GM19397 (cell line): ENCODE results near the gene SYCP2.
"Not testable (repeated sequence)": the region's sequence is repeated elsewhere in the genome, so short reads cannot be mapped to it uniquely, and the experiment has no call there.

Experiments
- ATAC-seq: cut with Tn5 transposase; IDR thresholded peaks from one replicate; pipeline ENCODE4 v1.9.1; 2021; ENCODE audit warnings: mild to moderate bottlenecking, moderate library complexity; ENCODE audit not compliant: unreplicated experiment

Gene SYCP2, protein sequence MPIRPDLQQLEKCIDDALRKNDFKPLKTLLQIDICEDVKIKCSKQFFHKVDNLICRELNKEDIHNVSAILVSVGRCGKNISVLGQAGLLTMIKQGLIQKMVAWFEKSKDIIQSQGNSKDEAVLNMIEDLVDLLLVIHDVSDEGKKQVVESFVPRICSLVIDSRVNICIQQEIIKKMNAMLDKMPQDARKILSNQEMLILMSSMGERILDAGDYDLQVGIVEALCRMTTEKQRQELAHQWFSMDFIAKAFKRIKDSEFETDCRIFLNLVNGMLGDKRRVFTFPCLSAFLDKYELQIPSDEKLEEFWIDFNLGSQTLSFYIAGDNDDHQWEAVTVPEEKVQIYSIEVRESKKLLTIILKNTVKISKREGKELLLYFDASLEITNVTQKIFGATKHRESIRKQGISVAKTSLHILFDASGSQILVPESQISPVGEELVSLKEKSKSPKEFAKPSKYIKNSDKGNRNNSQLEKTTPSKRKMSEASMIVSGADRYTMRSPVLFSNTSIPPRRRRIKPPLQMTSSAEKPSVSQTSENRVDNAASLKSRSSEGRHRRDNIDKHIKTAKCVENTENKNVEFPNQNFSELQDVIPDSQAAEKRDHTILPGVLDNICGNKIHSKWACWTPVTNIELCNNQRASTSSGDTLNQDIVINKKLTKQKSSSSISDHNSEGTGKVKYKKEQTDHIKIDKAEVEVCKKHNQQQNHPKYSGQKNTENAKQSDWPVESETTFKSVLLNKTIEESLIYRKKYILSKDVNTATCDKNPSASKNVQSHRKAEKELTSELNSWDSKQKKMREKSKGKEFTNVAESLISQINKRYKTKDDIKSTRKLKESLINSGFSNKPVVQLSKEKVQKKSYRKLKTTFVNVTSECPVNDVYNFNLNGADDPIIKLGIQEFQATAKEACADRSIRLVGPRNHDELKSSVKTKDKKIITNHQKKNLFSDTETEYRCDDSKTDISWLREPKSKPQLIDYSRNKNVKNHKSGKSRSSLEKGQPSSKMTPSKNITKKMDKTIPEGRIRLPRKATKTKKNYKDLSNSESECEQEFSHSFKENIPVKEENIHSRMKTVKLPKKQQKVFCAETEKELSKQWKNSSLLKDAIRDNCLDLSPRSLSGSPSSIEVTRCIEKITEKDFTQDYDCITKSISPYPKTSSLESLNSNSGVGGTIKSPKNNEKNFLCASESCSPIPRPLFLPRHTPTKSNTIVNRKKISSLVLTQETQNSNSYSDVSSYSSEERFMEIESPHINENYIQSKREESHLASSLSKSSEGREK (N-terminal part only)

GRCh38 chr20:59933296-59933848, at the start of gene SYCP2:
TSS of gene SYCP2 (minus strand) at chr20:59933637. CDS start at chr20:59922413, 11,224 bp downstream.
- ATAC-seq: no peak

- no peak for ATAC-seq
These were observed 49.6 kb upstream of the SYCP2 start for GRCh38 chr20:59983076-59983475.

- ATAC-seq: no peak
These were observed 43.6 kb upstream of the SYCP2 start for GRCh38 chr20:59977086-59977485.

DNA sequence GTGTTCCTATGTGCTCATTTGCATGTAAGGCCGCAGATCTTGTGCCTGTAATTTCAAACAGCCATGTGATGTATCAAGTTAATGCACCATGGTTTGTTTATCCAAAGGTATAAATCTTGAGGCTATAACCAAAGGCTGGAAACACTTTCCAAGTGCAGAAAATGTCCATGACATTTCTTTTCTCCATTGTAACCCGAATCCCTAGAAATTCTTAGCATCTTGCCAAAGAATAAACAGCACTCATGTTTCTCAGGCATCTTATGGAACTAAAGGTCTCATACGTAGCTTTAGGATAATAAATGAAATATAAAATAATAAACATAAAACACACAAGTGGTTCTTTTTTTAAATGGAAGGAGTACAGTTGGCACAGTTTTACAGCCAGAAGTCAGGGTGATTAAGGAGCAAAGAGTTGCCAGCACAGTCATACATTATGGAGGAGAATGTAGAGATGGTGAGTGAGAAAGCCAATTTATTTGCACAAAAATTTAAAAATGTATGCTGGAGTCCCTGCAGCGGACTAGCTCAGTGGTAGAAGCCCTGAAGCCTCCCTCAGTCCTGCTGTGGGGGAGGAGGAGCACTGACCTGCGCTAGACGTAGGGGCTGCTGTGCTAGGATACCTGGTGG, 42.8 kb upstream of the SYCP2 start:
- no peak for ATAC-seq

DNA sequence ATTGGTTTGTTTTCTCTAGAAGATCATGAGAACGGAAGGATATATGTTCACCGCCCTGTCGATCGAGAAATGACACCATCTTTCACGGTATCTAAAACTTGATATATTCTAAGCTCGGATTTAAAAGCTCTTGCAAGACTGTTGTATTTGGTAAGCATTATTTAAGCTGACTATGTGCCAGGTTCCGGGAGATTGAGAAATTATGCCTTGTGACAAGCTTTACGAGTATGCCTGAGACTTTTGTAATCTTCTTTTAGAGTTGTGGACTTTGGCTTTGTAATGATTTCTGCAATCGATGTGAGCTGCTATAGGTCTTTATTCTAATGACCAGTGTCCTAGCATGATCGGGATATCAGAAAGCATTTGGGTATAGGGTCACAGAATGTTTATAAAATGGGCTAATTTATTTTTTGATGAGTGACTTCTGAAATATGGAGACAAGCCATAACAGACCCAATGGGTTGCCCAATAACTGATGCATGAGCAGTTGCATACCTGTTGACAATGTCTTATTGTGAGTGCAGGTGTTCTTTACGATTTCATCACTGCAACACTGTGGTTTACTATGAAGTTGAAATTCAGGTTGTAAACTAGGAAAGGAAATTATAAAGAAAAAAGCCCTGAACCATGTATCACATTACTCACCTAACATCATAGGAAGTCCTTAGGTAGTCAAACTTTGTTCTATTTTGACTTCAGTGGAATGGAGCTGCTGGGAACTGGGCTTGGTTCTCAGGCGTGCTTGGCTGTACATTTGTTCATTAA, 38.8 kb upstream of the SYCP2 start:
- ATAC-seq: no peak

DNA sequence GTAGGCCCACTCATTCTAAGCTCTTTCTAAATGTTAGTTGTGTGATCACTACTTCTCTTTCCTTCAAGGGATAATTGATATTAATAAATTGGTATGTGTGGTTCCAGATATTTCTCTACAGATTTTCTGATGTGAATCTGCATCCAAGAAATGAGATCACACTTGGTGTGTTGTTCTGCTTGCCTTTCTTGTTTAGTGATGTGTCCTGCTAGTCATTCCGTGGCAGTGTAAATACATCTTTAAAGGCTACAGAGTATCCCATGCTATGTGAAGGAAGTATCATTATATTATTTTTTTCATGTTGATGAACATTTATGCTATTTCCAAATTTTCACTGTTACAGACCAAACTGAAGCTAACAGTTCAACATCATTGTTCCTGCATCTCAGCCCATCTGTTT, 38.0 kb upstream of the SYCP2 start:
- ATAC-seq: no peak

GRCh38 chr20:59966428-59966827, 33.0 kb upstream of the SYCP2 start:
- ATAC-seq: no peak

DNA sequence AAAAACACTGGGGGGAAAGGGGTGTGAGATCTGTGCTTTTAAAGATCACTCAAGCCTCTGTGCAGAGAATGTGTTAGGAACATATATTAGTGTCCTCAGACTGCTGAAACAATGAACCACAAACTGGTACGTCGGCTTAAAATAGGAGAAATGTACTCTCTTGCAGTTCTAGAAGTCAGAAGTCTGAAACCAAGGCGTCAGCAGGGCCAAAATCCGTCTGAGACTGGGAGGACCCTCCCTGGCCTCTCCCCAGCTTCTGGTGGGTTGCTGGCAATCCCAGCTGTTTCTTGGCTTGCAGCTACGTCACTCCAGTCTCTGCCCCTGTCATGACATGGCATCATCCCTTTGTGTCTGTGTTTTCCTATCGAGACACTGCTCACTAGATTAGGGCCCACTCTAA, 28.7 kb upstream of the SYCP2 start:
- no peak for ATAC-seq

DNA sequence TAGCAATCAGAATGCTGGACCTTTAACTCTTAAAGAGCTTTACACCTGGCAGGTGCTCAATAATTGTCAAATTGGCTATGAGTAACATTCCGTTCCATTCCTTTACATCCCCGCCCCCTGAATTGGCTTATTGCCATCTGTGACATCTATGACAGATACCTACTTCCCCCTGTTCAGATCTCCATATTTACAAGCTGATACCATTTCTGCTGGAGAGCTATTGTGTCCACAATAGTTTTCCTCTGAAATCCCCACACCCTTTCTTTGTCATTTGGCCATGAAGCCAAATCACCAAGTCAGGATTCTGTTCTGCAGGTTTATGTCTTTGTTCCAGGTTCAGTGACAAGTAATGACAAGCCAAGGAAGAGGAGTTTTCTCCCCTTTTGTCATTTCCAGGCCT, 28.0 kb upstream of the SYCP2 start:
- no peak for ATAC-seq

GRCh38 chr20:59958626-59959025, 25.2 kb upstream of the SYCP2 start:
- ATAC-seq: no peak

DNA sequence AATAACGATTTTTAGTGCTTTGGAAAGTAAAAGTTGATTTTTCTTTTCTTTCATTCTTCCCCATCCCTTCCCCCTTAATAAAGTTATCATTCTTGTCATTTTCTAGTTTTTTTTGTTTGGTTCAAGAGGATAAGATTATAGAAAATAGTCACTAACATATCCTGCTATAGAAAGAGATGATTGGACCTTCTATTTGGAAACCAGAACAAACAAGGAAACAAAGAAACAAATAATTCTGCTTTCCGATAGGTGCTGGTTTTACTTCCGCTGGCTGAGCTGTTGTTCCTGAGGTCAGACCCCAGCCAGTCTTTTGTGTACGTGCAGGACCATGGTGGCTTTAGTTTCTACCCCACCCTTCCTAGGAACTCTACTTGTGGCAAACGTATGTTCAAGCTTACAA, 24.7 kb upstream of the SYCP2 start, which contains the start of gene CDH26:
TSS of gene CDH26 (plus strand) at position 301 of the 400 bp plus-strand sequence. CDS start 304 bp downstream, outside the sequence.
- ATAC-seq: no peak

DNA sequence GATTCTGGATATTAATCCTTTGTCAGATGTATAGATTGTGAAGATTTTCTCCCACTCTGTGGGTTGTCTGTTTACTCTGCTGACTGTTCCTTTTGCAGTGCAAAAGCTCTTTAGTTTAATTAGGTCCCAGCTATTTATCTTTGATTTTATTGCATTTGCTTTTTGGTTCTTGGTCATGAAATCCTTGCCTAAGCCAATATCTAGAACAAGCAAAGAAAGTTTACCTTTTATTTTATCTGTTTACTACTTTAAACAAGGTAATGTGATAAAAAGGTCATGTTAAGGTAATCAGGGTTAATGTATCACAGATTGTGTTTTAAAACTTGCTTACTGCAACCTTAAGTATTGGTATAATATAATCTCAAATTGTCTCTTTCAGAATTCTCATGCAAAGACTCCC, 24.1 kb upstream of the SYCP2 start:
- not testable (repeated sequence) for ATAC-seq

GRCh38 chr20:59955131-59955796, 21.8 kb upstream of the SYCP2 start:
- ATAC-seq: no peak

DNA sequence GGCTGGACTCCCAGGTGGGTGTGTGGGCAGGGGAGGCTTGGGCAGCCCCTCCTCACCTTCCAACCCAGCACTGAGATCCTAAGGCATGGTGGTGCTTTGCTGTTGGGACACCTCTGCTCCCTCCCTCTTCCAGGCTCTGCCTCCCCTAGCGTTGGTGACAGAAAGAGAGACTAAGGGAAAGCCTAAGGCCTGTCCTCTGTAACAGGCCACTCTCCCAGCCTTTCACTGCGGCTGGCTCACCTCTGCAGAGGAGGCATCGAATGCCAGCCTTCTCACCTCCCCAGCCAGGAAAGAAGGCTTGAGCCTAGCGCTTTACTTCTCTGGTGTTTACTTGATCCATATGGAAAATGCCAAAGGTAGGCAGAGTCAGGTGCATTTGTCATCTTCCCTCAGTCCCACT, 21.3 kb upstream of the SYCP2 start:
- ATAC-seq: no peak

GRCh38 chr20:59949911-59950310, 16.5 kb upstream of the SYCP2 start:
- ATAC-seq: no peak

DNA sequence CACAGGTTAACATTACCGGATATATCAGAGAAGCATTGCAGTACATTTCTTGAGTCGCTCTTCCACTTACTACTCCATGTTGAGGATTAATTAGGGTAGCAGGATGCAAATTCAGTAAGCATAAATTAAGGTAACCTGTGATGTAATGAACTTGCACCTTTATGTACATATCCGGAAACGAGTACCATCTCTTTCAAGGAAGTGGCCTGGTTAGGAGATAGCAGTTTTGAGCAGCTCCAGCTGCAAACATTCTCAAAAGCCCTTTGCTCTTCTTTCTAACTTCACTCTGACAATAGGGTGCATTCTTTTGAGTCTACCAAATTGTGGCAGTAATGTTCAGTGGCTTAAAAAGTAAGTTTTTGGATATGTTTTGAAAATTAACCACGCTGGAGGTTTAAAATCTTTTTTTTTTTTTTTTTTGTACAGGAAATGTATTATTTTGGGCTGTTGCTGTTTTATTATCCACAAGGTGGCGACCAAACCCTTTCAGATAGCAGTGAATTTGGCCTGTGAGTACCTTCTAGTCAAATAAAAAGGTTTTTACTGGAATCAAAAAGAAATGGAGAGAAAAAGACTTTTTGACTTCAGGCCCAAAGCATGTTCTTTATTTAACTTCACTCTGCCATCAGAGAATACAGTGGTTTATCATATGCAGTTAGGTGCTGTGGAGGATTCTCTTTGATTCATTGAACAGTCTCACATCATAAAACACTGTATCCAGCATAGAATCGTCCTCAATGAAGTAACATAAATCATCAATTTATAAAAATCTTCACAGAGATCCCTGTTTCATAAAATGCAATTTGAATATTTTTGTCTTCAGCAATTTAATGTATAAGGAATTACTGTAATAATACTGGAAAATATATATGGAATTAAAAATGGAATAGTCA, 15.6 kb upstream of the SYCP2 start:
- ATAC-seq: no peak

- no peak for ATAC-seq
These were observed 14.8 kb upstream of the SYCP2 start for GRCh38 chr20:59948212-59948611.

DNA sequence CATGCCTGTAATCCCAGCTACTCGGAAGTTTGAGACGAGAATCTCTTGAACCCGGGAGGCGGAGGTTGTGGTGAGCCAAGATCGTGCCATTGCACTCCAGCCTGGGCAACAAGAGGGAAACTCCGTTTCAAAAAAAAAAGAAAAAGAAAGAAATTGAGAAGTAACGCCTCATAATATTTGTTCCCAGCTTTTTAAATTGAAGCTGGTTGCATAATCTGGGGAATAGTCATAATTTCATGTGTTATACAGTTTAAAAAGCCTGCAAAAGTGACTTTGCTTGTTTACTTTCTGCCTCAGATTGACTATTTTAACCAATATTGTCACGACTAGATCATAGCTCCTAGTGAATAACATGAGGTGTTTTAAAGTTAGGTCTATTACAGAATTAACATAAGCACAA, 13.9 kb upstream of the SYCP2 start:
- no peak for ATAC-seq
